ENCODE results near the gene IKZF5.

DNA sequence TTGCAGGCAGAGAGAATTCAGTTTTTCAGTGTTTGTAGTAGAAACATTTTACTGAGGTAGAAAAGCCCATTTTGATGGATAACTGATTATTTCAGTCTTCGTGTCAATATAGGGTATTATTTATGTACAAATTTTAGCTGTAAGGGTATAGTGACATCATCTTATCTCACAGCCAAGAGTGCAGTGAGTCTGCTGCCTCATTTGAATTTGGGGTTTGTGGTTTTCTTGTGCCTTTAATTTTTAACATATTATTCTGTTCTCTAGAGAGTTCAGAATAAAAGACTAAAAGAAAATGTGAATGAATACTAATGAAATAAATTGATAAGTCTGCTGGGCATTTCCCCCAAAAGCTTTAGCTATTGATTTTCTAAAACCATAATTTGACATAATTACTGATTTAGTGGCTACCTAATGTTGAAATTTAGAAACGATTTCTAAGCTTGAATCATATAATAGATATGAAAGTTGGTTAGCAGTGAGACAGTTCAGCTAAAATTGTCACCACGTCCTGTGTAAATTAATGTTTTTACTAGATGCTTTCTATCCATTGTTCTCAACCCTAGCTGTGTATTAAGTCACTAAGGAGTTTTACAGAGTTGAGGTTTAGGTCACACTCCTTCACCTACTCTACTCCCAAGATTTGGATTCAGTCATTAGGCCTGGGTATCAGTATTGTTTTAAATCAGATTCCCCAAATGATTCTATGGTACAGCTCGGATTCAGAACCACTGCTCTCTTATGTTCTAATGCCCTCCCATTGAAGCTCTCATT lies 37.6 kb upstream of the IKZF5 start:
- TF ChIP-seq, protein P1, sequence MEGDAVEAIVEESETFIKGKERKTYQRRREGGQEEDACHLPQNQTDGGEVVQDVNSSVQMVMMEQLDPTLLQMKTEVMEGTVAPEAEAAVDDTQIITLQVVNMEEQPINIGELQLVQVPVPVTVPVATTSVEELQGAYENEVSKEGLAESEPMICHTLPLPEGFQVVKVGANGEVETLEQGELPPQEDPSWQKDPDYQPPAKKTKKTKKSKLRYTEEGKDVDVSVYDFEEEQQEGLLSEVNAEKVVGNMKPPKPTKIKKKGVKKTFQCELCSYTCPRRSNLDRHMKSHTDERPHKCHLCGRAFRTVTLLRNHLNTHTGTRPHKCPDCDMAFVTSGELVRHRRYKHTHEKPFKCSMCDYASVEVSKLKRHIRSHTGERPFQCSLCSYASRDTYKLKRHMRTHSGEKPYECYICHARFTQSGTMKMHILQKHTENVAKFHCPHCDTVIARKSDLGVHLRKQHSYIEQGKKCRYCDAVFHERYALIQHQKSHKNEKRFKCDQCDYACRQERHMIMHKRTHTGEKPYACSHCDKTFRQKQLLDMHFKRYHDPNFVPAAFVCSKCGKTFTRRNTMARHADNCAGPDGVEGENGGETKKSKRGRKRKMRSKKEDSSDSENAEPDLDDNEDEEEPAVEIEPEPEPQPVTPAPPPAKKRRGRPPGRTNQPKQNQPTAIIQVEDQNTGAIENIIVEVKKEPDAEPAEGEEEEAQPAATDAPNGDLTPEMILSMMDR (conservative IDR thresholded peaks at IDR 0.05; ENCODE audit: low read depth in 2 of 2), result no peak
- TF ChIP-seq EZH2phosphoT487 (IDR thresholded peaks at IDR 0.05; ENCODE audit: unreplicated experiment), result no peak
- no peak for TF ChIP-seq REST (IDR thresholded peaks at IDR 0.05; ENCODE audit: unreplicated experiment)
- no peak for TF ChIP-seq POLR2AphosphoS5 (IDR thresholded peaks at IDR 0.05; ENCODE audit: low read depth)
- no peak for TF ChIP-seq EZH2 (IDR thresholded peaks at IDR 0.05; ENCODE audit: low read depth, unreplicated experiment)
- TF ChIP-seq CREB1 (CRISPR knock-in tag; IDR thresholded peaks at IDR 0.05; ENCODE audit: low read depth), result no peak
- TF ChIP-seq, protein P2, sequence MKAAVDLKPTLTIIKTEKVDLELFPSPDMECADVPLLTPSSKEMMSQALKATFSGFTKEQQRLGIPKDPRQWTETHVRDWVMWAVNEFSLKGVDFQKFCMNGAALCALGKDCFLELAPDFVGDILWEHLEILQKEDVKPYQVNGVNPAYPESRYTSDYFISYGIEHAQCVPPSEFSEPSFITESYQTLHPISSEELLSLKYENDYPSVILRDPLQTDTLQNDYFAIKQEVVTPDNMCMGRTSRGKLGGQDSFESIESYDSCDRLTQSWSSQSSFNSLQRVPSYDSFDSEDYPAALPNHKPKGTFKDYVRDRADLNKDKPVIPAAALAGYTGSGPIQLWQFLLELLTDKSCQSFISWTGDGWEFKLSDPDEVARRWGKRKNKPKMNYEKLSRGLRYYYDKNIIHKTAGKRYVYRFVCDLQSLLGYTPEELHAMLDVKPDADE (IDR thresholded peaks at IDR 0.05), result no peak
- TF ChIP-seq STAT1 (IDR thresholded peaks at IDR 0.05; ENCODE audit: unreplicated experiment), result no peak
- no peak for TF ChIP-seq ZNF331 (CRISPR knock-in tag; IDR thresholded peaks at IDR 0.05; ENCODE audit: low read depth)
- TF ChIP-seq JUNB (IDR thresholded peaks at IDR 0.05; ENCODE audit: unreplicated experiment), result no peak
- TF ChIP-seq NANOG (IDR thresholded peaks at IDR 0.05; ENCODE audit: borderline replicate concordance), result no peak
- no peak for TF ChIP-seq ZNF462 (CRISPR knock-in tag; IDR thresholded peaks at IDR 0.05)

Measured in GM23338 (cell line).